ENCODE data around the gene ARMC12. TPM values are rescaled to one million over a fixed set of nuclear protein-coding genes. Genes with fewer than 3 reads are reported as not detected.

ARMC12 gene
- total and polyA plus RNA-seq, 2 of the 4 experiments (the other 2 are of a cell fraction) = 0.18 to 0.74 TPM

GRCh38 chr6:35788423-35788982 is 51.7 kb downstream of the ARMC12 start:
- Histone ChIP-seq H3K79me1 (ENCODE audit: low read depth in 1 of 2, low read length in 2 of 2) (no peaks in the 10 kb centered on the region), H3K56ac (ENCODE audit: extremely low read depth, insufficient read depth, low read length) (no peak overlapping the region), H3K23ac (ENCODE audit: low read depth, low read length) (no peak overlapping the region), H3K14ac (replicated peaks; ENCODE audit: low read depth, low read length) (no peak overlapping the region), H2BK15ac (ENCODE audit: low read depth, low read length) (no peak overlapping the region), H2AFZ (replicated peaks; ENCODE audit: low read length, poor library complexity) (no peak overlapping the region), H3K9me3 (ENCODE audit: control insufficient read depth, insufficient read depth, low read length) (peaks cover 2% of the 10 kb centered on the region; the same call in 1 of the 2 replicates), H3K27me3 (ENCODE audit: control insufficient read depth, insufficient read depth, low read length) (peaks cover 62% of the 10 kb centered on the region), H2AK5ac (ENCODE audit: low read depth, low read length) (no peak overlapping the region), H4K5ac (ENCODE audit: low read depth, low read length) (no peak overlapping the region), H3K4me2 (ENCODE audit: low read depth, low read length) (no peak overlapping the region), H4K20me1 (ENCODE audit: insufficient read depth, low read length) (no peaks in the 10 kb centered on the region), H3K4me3 (ENCODE audit: insufficient read depth, low read depth, low read length) (no peak overlapping the region), H3K27ac (ENCODE audit: insufficient read depth, low read length) (no peak overlapping the region), H2AK9ac (replicated peaks; ENCODE audit: low read depth, low read length, poor library complexity) (no peak overlapping the region), H2BK20ac (ENCODE audit: low read depth, low read length) (no peak overlapping the region), H4K8ac (ENCODE audit: low read depth in 2 of 2, low read length in 2 of 2) (no peak overlapping the region), H3K4ac (ENCODE audit: low read depth, low read length) (no peak overlapping the region), H2BK120ac (ENCODE audit: low read depth, low read length) (no peak overlapping the region), H3K36me3 (ENCODE audit: control insufficient read depth, insufficient read depth, low read length) (no peaks in the 10 kb centered on the region), H4K91ac (ENCODE audit: insufficient read depth, low read depth, low read length) (no peak overlapping the region), H3K9ac (ENCODE audit: low read depth, low read length) (no peak overlapping the region), H3K18ac (ENCODE audit: low read depth, low read length) (no peak overlapping the region), H2BK5ac (ENCODE audit: low read depth, low read length, poor library complexity, severe bottlenecking) (no peak overlapping the region), H3K4me1 (ENCODE audit: control insufficient read depth, insufficient read depth, low read length) (no peaks in the 10 kb centered on the region), H3K9me1 (ENCODE audit: insufficient read depth, low read length) (no peaks in the 10 kb centered on the region)
- ChIA-PET CTCF (no interaction called here), POLR2A (ENCODE audit: unreplicated experiment) (no interaction called here)
- TF ChIP-seq FOS (IDR thresholded peaks at IDR 0.05; ENCODE audit: low read depth, low read length) = no peak
- TF ChIP-seq RCOR1 (IDR thresholded peaks at IDR 0.05; ENCODE audit: insufficient replicate concordance, low read length) = no peak
- TF ChIP-seq ELK1 (IDR thresholded peaks at IDR 0.05; ENCODE audit: borderline replicate concordance, low read depth, low read length) = no peak
- TF ChIP-seq RAD21 (IDR thresholded peaks at IDR 0.05; ENCODE audit: low read length) = no peak
- no peak for TF ChIP-seq MAZ (IDR thresholded peaks at IDR 0.05; ENCODE audit: borderline replicate concordance, low read depth, low read length)
- no peak for TF ChIP-seq CTCF (conservative IDR thresholded peaks at IDR 0.05; ENCODE audit: low read depth, low read length)
- no peak for TF ChIP-seq MAFK (IDR thresholded peaks at IDR 0.05; ENCODE audit: low read depth, low read length)
- no peak for TF ChIP-seq NFE2L2 (IDR thresholded peaks at IDR 0.05; ENCODE audit: low read depth, low read length)
- TF ChIP-seq MXI1 (IDR thresholded peaks at IDR 0.05; ENCODE audit: borderline replicate concordance, low read depth, low read length) = no peak
- TF ChIP-seq POLR2A (IDR thresholded peaks at IDR 0.05; ENCODE audit: low read depth, low read length) = no peak
- no peak for TF ChIP-seq BHLHE40 (IDR thresholded peaks at IDR 0.05; ENCODE audit: low read depth, low read length)
- TF ChIP-seq USF2 (IDR thresholded peaks at IDR 0.05; ENCODE audit: low read depth, low read length) = no peak
- no peak for TF ChIP-seq SMC3 (IDR thresholded peaks at IDR 0.05; ENCODE audit: low read depth, low read length)
- TF ChIP-seq CHD1 (IDR thresholded peaks at IDR 0.05; ENCODE audit: low read depth, low read length) = no peak
- TF ChIP-seq CEBPB (IDR thresholded peaks at IDR 0.05; ENCODE audit: low read depth, low read length) = no peak
- TF ChIP-seq RFX5 (IDR thresholded peaks at IDR 0.05; ENCODE audit: low read depth, low read length) = no peak
- WGBS, 2 experiments (ENCODE audit: extremely low coverage in 2 of 2, insufficient read length in 1 of 2) = 35% methylated on average over 2 of the region's 4 CpGs; no CpG with 5 or more reads in 1 of the 2 experiments
- intact Hi-C loops (cut with micrococcal nuclease) = no loop called here
- dilution Hi-C loops (cut with HindIII; ENCODE audit: low sequenced_read_pairs, unreplicated experiment) = no loop called here
- no peak for ATAC-seq (ENCODE audit: low read depth)
- BruUV-seq (replicated peaks) = no TSS peak
- in situ Hi-C loops (cut with MboI; ENCODE audit: low sequenced_read_pairs) = no loop called here
- DNase-seq = no peak
